BE2C (cell line): ENCODE measurements around the gene HNRNPM. TPM values are rescaled to one million over a fixed set of nuclear protein-coding genes. Genes with fewer than 3 reads are reported as not detected.

Source experiments
- DNase-seq: peaks from one replicate; pipeline ENCODE4 v3.0.0-alpha.2; 2020
- H3K27me3 ChIP-seq: fragments of 250-450 bp; sonication (Bioruptor Pico); 2 replicates; pipeline ENCODE4 v1.5.1; 2020; ENCODE audit warnings: mild to moderate bottlenecking
- H3K36me3 ChIP-seq: fragments of 250-450 bp; sonication (Bioruptor Pico); 2 replicates; pipeline ENCODE4 v1.5.1; 2020; ENCODE audit warnings: mild to moderate bottlenecking
- H3K4me1 ChIP-seq: fragments of 250-450 bp; sonication (Bioruptor Pico); 2 replicates; pipeline ENCODE4 v1.5.1; 2020
- H3K4me3 ChIP-seq: 2 replicates; pipeline ENCODE4 v1.5.1; 2011; ENCODE audit warnings: low read depth, low read length
- H3K9me3 ChIP-seq: fragments of 250-450 bp; sonication (Bioruptor Pico); 2 replicates; pipeline ENCODE4 v1.5.1; 2020
- polyA plus RNA-seq: library from polyadenylated mRNA; unstranded; fragments of >200 nt; gene quantifications from one replicate; pipeline ENCODE4 v1.2.1, GENCODE V29; 2012; ENCODE audit warnings: low read depth, missing spikeins; ENCODE audit not compliant: insufficient read length, insufficient read depth
- TF ChIP-seq, protein P1 (sequence below): IDR thresholded peaks from 2 replicates; pipeline ENCODE4 v1.5.1; 2012; ENCODE audit warnings: mild to moderate bottlenecking, low read depth, low read length

Gene HNRNPM, protein sequence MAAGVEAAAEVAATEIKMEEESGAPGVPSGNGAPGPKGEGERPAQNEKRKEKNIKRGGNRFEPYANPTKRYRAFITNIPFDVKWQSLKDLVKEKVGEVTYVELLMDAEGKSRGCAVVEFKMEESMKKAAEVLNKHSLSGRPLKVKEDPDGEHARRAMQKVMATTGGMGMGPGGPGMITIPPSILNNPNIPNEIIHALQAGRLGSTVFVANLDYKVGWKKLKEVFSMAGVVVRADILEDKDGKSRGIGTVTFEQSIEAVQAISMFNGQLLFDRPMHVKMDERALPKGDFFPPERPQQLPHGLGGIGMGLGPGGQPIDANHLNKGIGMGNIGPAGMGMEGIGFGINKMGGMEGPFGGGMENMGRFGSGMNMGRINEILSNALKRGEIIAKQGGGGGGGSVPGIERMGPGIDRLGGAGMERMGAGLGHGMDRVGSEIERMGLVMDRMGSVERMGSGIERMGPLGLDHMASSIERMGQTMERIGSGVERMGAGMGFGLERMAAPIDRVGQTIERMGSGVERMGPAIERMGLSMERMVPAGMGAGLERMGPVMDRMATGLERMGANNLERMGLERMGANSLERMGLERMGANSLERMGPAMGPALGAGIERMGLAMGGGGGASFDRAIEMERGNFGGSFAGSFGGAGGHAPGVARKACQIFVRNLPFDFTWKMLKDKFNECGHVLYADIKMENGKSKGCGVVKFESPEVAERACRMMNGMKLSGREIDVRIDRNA
- 390 TPM for polyA plus RNA-seq

DNA sequence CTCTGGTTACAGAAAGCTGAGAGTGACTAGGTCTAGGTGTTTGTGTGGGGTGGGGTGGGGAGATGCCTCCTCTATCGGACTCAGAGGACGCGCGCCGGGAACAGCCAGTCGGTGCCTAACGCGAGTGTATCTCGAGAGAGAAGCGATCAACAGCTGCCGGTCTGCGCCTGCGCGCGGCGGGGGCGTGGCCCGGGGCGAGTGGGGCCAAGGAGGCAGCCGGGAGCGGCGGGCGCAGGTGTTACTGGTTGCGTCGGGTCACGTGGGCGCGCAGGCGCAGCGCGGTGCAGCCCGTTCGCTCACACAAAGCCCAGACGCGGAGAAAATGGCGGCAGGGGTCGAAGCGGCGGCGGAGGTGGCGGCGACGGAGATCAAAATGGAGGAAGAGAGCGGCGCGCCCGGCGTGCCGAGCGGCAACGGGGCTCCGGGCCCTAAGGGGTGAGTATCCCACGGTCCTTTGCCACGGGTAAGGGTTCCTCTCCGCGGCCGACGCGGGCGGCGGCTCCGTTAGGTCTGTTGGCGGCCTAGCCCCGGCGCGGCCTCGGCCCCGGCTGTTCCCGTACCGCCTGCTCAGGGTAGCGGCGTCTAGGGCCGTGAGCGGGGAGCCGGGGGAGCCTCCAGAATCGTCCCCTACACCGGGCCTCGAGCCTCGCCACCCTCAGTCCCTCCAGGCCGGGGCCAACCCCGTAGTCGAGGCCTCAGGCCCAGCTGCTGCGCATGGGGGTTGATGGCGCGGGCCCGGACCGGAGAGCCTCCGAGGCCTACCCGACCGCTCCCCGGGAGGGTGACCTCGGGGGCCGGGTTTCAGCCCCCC is at the start of gene HNRNPM:
Gene HNRNPM (plus strand): TSS at position 299 of the 811 bp plus-strand sequence. CDS start 24 bp downstream, at position 323.
- no peaks in the 10 kb centered on the region for H3K27me3 ChIP-seq
- TF ChIP-seq, protein P1, sequence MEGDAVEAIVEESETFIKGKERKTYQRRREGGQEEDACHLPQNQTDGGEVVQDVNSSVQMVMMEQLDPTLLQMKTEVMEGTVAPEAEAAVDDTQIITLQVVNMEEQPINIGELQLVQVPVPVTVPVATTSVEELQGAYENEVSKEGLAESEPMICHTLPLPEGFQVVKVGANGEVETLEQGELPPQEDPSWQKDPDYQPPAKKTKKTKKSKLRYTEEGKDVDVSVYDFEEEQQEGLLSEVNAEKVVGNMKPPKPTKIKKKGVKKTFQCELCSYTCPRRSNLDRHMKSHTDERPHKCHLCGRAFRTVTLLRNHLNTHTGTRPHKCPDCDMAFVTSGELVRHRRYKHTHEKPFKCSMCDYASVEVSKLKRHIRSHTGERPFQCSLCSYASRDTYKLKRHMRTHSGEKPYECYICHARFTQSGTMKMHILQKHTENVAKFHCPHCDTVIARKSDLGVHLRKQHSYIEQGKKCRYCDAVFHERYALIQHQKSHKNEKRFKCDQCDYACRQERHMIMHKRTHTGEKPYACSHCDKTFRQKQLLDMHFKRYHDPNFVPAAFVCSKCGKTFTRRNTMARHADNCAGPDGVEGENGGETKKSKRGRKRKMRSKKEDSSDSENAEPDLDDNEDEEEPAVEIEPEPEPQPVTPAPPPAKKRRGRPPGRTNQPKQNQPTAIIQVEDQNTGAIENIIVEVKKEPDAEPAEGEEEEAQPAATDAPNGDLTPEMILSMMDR = no peak
- peaks cover 28% of the 10 kb centered on the region for H3K36me3 ChIP-seq
- no peaks in the 10 kb centered on the region for H3K4me1 ChIP-seq
- H3K9me3 ChIP-seq = no peaks in the 10 kb centered on the region
- peak; percentile 100 for DNase-seq
- peak within 1 kb of the TSS; percentile 95 for H3K4me3 ChIP-seq

DNA sequence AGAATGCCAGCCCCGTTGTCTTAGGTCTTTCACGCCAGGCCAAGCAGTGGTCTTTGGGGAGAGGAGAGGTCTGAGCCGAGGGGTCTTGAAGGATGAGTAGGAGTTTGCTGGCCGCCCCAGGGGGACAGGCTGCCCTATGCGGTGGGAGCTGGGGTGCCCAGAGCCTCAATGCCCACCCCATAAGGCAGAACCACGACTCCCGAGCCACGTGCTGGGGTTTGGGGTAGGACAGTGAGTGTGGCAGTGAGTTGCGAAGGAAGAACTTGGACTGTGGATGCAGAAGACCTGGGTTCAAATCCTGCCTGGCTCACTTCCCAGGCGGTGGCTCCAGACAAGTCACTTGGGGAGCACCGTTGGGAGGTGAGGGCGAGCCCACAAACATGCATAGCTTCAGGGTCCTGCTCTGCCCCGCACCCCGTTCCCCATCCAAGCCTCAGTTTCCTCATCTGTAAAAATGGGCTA is 49.1 kb upstream of the HNRNPM start:
- H3K36me3 ChIP-seq = peaks cover 2% of the 10 kb centered on the region; the same call in 1 of the 2 replicates
- H3K27me3 ChIP-seq = no peaks in the 10 kb centered on the region
- TF ChIP-seq, protein P1 = no peak
- H3K9me3 ChIP-seq = no peaks in the 10 kb centered on the region
- H3K4me3 ChIP-seq = no peak overlapping the region
- DNase-seq = no peak
- 0 out of 2 replicates have a peak, but pooled peaks cover 7% of the 10 kb centered on the region for H3K4me1 ChIP-seq

DNA sequence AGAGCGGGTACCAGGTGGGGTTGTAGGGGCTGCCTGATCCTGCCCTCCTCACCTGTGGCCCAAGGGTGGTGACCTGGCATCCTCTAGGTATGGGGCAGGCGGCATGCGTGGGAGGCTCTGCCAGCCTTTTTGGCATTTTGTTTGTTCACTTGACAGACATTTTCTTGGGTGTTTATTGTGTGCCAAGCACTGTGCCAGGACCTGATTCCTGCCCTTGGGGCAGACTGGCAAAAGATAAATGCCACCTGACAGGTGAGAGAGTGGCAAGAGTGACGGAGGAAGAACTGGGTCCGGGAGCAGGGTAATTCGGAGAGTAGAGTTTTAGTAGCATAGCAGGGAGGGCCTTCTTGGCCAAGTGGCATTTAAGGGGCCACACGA is 48.6 kb upstream of the HNRNPM start:
- no peak for DNase-seq
- TF ChIP-seq, protein P1 = no peak
- Histone ChIP-seq H3K36me3 (peaks cover 3% of the 10 kb centered on the region; the same call in 1 of the 2 replicates), H3K4me3 (no peak overlapping the region), H3K4me1 (0 out of 2 replicates have a peak, but pooled peaks cover 4% of the 10 kb centered on the region), H3K9me3 (no peaks in the 10 kb centered on the region), H3K27me3 (no peaks in the 10 kb centered on the region)

DNA sequence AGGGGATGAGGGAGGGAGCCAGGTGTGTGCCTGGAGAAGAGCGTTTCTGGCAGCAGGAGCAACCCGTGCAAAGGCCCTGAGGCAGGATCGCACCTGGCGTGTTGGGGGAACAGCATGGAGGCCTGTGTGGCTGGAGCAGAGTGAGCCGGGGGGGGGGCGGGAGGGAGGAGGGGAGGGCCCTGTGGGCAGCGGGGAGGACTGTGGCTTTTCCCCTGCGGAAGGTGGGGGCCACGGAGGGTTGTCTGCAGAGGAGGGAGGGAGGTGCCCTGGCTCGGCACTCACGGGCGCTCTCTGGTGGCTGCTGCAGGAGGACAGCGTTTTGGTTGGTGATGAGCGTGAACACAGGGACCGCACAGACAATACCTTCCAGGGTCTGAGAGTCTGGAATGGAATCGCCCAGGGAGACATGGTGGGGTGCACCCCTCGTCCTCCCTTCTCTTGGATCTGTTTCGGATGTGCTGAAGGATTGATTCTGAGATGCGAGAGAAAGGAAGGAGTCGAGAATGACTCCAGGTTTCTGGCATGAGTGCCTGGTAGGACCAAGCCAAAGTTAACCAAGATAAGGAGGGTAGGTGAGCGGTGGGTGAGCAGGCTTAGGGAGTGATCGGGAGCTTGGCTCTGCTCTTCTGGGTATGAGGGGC is 48.1 kb upstream of the HNRNPM start:
- Histone ChIP-seq H3K4me1 (0 out of 2 replicates have a peak, but pooled peaks cover 4% of the 10 kb centered on the region), H3K27me3 (no peaks in the 10 kb centered on the region), H3K4me3 (no peak overlapping the region), H3K36me3 (peaks cover 3% of the 10 kb centered on the region; the same call in 1 of the 2 replicates), H3K9me3 (no peaks in the 10 kb centered on the region)
- TF ChIP-seq, protein P1 = peak; percentile 70
- DNase-seq = peak; percentile 74

DNA sequence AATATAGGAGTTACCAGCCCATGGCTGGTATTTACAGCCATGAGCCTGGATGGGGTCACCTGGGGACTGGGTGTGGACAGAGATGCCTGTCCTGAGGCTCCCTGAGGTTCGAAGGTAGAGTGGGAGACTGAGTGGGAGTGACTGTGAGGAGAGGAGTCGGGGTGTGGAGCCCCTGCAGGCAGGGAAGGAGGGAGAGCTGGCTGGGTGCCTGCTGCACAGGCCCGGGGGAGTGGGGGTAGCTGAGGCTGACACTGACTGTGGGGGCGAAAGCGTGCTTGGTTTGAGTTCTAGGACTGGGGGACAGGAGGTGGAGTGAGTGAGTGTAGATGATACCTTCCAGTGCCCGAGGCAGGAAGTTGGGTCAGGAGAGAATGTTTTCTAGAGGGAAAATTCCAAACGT is 47.5 kb upstream of the HNRNPM start:
- H3K4me1 ChIP-seq = 0 out of 2 replicates have a peak, but pooled peaks cover 4% of the 10 kb centered on the region
- no peak overlapping the region for H3K4me3 ChIP-seq
- no peak for DNase-seq
- no peaks in the 10 kb centered on the region for H3K27me3 ChIP-seq
- H3K36me3 ChIP-seq = peaks cover 3% of the 10 kb centered on the region; the same call in 1 of the 2 replicates
- TF ChIP-seq, protein P1 = no peak
- H3K9me3 ChIP-seq = no peaks in the 10 kb centered on the region
